ENCODE data around the gene GSK3B.

DNA sequence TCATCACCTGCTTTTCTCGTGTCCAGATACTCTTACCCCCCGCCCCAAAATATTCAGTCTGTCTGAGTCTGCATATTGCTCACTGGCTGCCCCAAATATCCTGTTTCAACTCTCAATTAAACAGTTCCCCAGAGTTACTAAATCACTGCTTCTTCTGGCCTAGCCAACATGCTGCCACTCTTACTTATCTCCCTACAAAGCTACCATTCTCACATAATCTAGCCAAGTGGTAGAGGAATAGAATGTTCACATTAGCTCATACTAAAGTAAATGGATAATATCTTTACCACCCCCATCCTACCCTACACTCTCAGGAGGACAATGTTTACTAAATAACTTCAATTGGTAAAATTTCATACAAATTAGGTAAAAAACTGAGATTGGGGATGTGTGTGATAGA, 234.5 kb downstream of the GSK3B start:
- no peak for TF ChIP-seq POLR2A (IDR thresholded peaks at IDR 0.05; ENCODE audit: low read length)
- TF ChIP-seq GATA1 (IDR thresholded peaks at IDR 0.05; ENCODE audit: low read depth, low read length), result no peak

Data from erythroblast (primary cell).